GM13976 (cell line): ENCODE measurements around the gene ACP6.

Experiments used
- DNase-seq: peaks from one replicate; pipeline ENCODE4 v3.0.0; 2012; ENCODE audit warnings: low spot score
- in situ Hi-C: fragments of 300-500 bp; cut with MboI; formaldehyde crosslinking; loops from one replicate; pipeline ENCODE4 v1.12.0; 2022; ENCODE audit warnings: low sequenced_read_pairs, mixed read lengths, inconsistent platforms; ENCODE audit not compliant: unreplicated experiment
- TF ChIP-seq, protein P1 (sequence below): IDR thresholded peaks from 2 replicates; pipeline ENCODE4 v1.5.1; 2012; ENCODE audit warnings: borderline replicate concordance, mild to moderate bottlenecking; ENCODE audit not compliant: insufficient read depth; ENCODE audit errors: extremely low read depth, missing control alignments, control extremely low read depth

The ACP6 gene

DNA sequence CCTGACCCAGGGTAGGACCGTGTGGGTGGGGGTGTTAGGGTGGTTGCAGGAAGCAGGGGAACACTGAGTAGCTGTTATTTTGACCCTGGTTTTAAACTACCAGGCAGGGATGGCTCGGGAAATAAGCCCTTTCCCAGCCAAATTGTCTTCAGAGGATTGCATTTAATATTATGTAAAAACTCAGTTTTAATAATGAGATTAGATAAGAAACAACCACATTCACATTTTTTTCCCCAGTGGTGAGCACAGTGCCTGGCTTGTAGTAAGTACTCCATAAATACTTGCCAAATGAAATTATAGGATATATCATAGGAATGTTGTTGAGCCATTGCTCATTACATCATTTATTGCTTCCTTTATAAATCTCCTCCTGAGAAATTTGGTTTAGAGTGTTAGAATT lies 3.1 kb upstream of the ACP6 start:
- TF ChIP-seq, protein P1, sequence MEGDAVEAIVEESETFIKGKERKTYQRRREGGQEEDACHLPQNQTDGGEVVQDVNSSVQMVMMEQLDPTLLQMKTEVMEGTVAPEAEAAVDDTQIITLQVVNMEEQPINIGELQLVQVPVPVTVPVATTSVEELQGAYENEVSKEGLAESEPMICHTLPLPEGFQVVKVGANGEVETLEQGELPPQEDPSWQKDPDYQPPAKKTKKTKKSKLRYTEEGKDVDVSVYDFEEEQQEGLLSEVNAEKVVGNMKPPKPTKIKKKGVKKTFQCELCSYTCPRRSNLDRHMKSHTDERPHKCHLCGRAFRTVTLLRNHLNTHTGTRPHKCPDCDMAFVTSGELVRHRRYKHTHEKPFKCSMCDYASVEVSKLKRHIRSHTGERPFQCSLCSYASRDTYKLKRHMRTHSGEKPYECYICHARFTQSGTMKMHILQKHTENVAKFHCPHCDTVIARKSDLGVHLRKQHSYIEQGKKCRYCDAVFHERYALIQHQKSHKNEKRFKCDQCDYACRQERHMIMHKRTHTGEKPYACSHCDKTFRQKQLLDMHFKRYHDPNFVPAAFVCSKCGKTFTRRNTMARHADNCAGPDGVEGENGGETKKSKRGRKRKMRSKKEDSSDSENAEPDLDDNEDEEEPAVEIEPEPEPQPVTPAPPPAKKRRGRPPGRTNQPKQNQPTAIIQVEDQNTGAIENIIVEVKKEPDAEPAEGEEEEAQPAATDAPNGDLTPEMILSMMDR = no peak
- DNase-seq = no peak
- in situ Hi-C loops = no loop called here

DNA sequence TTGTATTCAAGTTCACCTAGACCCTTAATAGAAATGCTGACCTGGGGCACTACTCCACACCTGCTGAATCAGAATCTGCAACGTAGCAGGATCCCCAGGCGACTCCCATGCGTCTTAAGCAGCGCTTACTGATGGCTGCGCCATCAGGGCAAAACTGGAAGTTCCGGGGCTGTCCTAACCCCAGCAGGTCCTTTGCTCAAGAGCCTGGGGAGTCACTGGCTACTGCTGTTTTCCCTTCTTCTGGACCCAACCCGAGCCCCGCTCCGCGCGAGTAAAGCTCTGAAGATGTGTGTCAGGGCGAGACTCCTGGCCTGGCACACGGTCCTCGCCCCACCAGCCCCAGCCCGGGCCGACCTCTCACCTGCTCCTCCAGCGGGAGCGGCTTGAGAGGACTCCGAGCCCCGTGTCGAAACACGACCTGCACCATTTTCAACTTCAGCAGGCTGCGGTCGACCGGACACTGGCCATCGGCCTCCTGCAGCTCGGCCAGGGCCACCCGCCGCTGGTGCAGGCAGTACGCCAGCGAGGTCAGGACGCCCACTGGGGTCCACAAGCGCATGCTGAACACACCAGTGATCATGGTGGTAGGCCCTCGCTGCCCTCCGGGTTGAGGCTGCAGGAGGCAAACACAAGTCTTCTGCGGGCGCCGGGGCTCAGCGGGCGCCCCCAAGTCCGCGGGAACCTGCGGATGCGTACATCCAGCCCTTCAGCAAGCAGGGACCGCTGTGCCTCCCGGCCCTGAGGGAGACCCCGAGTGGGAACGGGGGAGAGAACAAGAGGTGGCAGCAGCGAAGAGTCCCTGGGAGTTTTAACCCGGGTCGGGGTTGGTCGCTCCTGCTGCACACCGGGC lies 630 bp downstream of the ACP6 start:
- in situ Hi-C loops = loop anchor here (10.0 kb wide), 1 partner anchor 65 kb away; no protein-coding TSS in a partner anchor
- TF ChIP-seq, protein P1 = no peak
- DNase-seq = peak; percentile 64

DNA sequence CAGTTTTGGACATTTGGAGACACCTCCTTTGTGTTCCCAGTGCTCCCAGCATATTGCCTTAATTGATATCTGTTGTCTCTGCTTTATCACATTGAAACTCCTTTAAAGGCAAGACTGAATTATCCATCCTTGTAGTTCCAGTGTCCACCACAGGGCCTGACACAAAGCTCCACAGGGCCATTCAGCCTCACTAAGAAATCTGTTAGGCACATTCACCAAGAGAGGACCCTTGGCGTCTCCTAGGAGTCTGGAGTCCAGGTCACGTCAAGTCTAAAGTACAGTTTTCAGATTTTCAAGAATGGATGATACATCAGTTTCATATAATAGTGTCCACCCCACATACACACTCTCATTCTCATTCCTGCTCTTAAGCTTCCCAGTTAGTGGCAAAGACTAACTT lies 4.8 kb downstream of the ACP6 start:
- DNase-seq = no peak

DNA sequence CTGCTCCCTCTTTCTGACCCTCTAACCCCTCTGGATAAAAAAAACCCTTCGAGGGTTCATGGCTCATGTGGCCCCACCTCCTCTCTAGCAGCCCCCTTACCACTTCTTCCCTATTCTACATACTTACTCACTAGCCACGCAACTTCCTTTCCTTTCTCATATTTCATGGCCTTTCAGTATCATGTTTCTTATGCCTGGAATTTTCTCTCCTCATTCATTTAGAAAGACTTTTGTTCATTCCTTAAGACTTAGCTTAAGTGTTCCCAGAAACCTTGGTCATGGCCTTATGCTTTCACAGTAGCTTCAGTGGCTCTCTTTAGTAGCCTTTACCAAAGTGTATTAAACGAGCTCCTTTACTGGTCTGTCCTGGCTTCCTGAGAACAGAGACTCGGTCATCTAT lies 6.1 kb downstream of the ACP6 start:
- TF ChIP-seq, protein P1 = no peak
- DNase-seq = no peak
- in situ Hi-C loops = loop anchor here (10.0 kb wide), 1 partner anchor 59 kb away; no protein-coding TSS in a partner anchor

More for the DNA sequence above, 4.8 kb downstream of the ACP6 start:
- in situ Hi-C loops = loop anchor here (10.0 kb wide), 1 partner anchor 61 kb away; no protein-coding TSS in a partner anchor
- TF ChIP-seq, protein P1 = no peak

DNA sequence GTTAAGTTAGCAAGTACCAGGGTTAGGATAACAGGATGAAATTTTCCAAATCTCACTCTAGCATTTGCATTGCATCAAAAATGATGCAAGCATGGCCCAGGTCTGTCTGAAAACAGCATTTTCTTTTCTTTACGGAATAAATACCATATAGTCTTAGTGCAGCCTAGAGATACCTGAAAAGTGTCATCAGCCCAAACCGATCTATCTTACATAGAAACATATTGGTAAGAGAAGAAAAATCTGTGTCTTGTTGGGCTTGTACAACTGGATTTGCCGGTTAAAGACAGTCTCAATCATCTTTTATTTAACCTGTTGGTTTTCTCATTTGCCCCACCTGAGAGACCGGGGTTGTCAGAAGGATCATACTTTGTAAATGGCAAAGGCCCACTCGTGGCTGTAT lies 15.8 kb downstream of the ACP6 start:
- in situ Hi-C loops = no loop called here
- TF ChIP-seq, protein P1 = no peak
- no peak for DNase-seq

DNA sequence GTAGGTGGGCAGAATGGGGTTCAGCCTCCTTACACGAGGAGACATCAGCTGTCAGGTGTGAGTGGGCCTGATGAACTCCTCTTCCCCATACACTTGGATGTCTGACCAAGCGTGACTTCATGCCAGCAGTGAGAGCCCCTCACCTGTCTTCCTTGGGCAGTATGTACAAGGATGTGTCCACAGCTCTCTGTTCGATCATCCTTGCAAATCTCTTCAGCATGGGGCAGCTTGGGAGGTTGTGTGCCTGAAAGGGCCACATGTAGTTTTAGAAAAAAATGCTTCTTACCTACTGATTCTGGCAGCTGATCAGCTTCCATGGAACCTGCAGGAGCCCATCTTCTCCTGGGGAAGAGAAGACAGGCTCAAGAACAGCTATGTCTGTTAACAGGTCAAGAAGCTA lies 18.0 kb downstream of the ACP6 start:
- in situ Hi-C loops = no loop called here
- TF ChIP-seq, protein P1 = no peak
- no peak for DNase-seq

DNA sequence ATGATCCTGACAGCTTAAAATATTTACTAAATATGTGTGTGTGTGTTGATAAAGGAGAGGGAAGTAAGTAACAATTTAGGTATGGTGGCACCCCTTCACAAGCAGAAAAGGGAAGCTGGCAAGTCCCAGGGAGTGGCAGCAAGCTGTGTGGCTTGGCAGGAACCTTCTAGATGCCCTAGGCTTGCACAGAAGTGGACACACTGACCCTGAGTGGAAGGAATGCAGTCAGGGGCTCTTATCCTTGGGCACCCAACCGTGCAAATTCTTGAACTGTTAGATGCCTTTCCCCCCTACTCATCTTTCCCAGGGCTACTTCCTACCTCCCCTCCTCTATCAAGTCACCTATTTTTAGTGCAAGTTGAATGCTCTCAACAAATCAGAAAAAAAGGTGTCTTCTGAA lies 18.9 kb downstream of the ACP6 start:
- no peak for DNase-seq
- in situ Hi-C loops = no loop called here
- TF ChIP-seq, protein P1 = no peak
